Keratinocyte (primary cell): ENCODE data around the gene PTPRN2.

Experiments
- EZH2 ChIP-seq: IDR thresholded peaks from one replicate; pipeline ENCODE4 v1.6.1; 2012; ENCODE audit warnings: inconsistent platforms, mild to moderate bottlenecking, low read length, moderate library complexity
- TF ChIP-seq, protein P1 (sequence below), 3 experiments: IDR thresholded peaks in 1 of 3; conservative IDR thresholded peaks in 1 of 3; optimal IDR thresholded peaks in 1 of 3; 2 replicates in 2 of 3; 3 replicates in 1 of 3; pipeline versions ENCODE3 to v1.5.1; 2011; ENCODE audit warnings: low read length in 3 of 3, mild to moderate bottlenecking in 3 of 3, moderate library complexity in 2 of 3, control low read depth in 1 of 3, inconsistent platforms in 1 of 3; ENCODE audit not compliant: insufficient read depth in 2 of 3; ENCODE audit errors: extremely low read depth in 1 of 3

- TF ChIP-seq, protein P1, sequence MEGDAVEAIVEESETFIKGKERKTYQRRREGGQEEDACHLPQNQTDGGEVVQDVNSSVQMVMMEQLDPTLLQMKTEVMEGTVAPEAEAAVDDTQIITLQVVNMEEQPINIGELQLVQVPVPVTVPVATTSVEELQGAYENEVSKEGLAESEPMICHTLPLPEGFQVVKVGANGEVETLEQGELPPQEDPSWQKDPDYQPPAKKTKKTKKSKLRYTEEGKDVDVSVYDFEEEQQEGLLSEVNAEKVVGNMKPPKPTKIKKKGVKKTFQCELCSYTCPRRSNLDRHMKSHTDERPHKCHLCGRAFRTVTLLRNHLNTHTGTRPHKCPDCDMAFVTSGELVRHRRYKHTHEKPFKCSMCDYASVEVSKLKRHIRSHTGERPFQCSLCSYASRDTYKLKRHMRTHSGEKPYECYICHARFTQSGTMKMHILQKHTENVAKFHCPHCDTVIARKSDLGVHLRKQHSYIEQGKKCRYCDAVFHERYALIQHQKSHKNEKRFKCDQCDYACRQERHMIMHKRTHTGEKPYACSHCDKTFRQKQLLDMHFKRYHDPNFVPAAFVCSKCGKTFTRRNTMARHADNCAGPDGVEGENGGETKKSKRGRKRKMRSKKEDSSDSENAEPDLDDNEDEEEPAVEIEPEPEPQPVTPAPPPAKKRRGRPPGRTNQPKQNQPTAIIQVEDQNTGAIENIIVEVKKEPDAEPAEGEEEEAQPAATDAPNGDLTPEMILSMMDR (optimal IDR thresholded peaks at IDR 0.05 in 1 of 3, IDR thresholded peaks at IDR 0.05 in 1 of 3, conservative IDR thresholded peaks at IDR 0.05 in 1 of 3; ENCODE audit: extremely low read depth in 1 of 3, insufficient read depth in 2 of 3, low read length in 3 of 3), result no peak
- no peak for TF ChIP-seq EZH2
These were observed 1089.0 kb downstream of the PTPRN2 start for GRCh38 chr7:157498657-157499056.
